ENCODE results near the gene RAB34. TPM values are rescaled to one million over a fixed set of nuclear protein-coding genes. Genes with fewer than 3 reads are reported as not detected.

The RAB34 gene
- total and polyA plus RNA-seq, 8 donors: 79.4 to 213 (median 189) TPM

GRCh38 chr17:28712705-28713415, 4.8 kb downstream of the RAB34 start:
- no peak overlapping the region for H3K27ac ChIP-seq
- peaks cover 11 to 46% of the 10 kb centered on the region in 2 donors for H3K4me1 ChIP-seq
- ATAC-seq: no peak
- DNase-seq: peak in 1 of 4 donors; percentile 13
- H3K27me3 ChIP-seq: peaks cover 0 to 16% of the 10 kb centered on the region in 2 donors
- intact Hi-C loops (cut with DNase I): no loop called here
- TF ChIP-seq CTCF (IDR thresholded peaks at IDR 0.05): no peak
- H3K4me3 ChIP-seq: no peak overlapping the region
- H3K9me3 ChIP-seq: no peaks in the 10 kb centered on the region
- peaks cover 0 to 25% of the 10 kb centered on the region in 2 donors for H3K36me3 ChIP-seq

GRCh38 chr17:28712032-28712704, 5.5 kb downstream of the RAB34 start:
- TF ChIP-seq CTCF (IDR thresholded peaks at IDR 0.05): peak in 1 of 2 donors; percentile 12
- DNase-seq (peak in 3 of 4 donors; percentile 35 to 90 (median 73)), ATAC-seq (peak; percentile 2)
- intact Hi-C loops (cut with DNase I): no loop called here
- H3K27ac ChIP-seq: peak overlapping the region; percentile 81 to 91
- H3K9me3 ChIP-seq: no peaks in the 10 kb centered on the region
- H3K36me3 ChIP-seq: peaks cover 0 to 25% of the 10 kb centered on the region in 2 donors
- peaks cover 0 to 9% of the 10 kb centered on the region in 2 donors for H3K27me3 ChIP-seq
- H3K4me1 ChIP-seq: peaks cover 11 to 39% of the 10 kb centered on the region in 2 donors
- H3K4me3 ChIP-seq: peak overlapping the region; percentile 56 to 74

- no peak for ATAC-seq
These were observed 6.0 kb downstream of the RAB34 start, which contains the start of gene PROCA1 for GRCh38 chr17:28711723-28712031. Gene PROCA1, minus strand, starts transcription at chr17:28711888. Its CDS starts 228 bp downstream, at chr17:28711660.

DNA sequence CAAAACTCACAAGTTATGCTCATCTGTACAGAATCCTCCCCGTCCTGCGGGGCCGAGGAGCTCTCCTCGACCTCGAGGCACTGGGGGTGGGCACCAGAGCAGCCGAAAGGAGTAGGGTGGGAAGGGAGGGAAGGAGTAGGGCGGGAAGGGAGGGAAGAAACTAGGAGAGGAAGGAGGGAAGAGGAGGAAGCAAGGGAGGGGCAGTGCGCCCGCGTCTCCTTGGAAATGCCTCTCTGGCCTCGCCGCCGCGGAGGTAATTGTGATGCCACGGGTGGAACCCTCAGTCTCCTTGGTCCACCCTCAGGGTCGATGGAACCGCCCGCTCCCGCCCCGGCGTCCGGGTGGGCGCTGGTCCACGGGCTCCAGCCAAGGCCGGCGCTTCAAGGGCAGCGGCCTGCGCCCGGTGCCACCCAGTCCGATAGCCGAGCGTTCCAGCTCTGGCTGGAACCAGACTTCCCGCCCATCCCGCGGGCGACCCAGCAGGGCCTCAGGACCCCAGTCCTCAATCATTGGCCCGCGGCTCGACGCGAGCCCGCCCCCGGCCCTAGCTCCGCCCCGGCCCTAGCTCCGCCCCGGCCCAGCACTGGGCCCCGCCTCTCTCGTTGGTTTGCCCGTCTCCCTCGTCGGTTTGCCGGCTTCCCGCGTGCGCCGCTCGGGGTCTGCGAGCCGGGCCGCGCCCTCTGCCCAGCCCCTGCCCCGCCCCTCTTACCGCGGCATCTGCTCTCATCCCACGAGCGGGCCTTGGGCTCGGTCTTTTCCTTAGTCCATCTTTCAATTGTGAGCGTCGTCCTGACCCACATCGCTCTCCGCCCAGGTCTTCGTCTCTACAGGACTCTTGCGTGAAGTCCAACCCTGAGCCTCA, 6.6 kb downstream of the RAB34 start:
- H3K4me1 ChIP-seq: peaks cover 5 to 28% of the 10 kb centered on the region in 2 donors
- intact Hi-C loops (cut with DNase I): no loop called here
- H3K27me3 ChIP-seq: no peaks in the 10 kb centered on the region
- TF ChIP-seq CTCF (IDR thresholded peaks at IDR 0.05): no peak
- H3K36me3 ChIP-seq: peaks cover 0 to 25% of the 10 kb centered on the region in 2 donors
- peak overlapping the region; percentile 81 to 91 for H3K27ac ChIP-seq
- no peaks in the 10 kb centered on the region for H3K9me3 ChIP-seq
- DNase-seq (peak; percentile 91 to 97 (median 95)), ATAC-seq (peak; percentile 96)
- H3K4me3 ChIP-seq: peak overlapping the region; percentile 56 to 74

More at GRCh38 chr17:28711723-28712031, 6.0 kb downstream of the RAB34 start, which contains the start of gene PROCA1:
- intact Hi-C loops (cut with DNase I): no loop called here
- peaks cover 0 to 25% of the 10 kb centered on the region in 2 donors for H3K36me3 ChIP-seq
- H3K4me3 ChIP-seq: peak within 1 kb of the TSS; percentile 56 to 74
- peaks cover 0 to 4% of the 10 kb centered on the region in 2 donors for H3K27me3 ChIP-seq
- peak in 1 of 4 donors; percentile 88 for DNase-seq
- peaks cover 9 to 34% of the 10 kb centered on the region in 2 donors for H3K4me1 ChIP-seq
- peak within 1 kb of the TSS; percentile 81 to 91 for H3K27ac ChIP-seq
- H3K9me3 ChIP-seq: no peaks in the 10 kb centered on the region
- no peak for TF ChIP-seq CTCF (IDR thresholded peaks at IDR 0.05)
